Activated CD8-positive, alpha-beta memory T cell treated with anti-CD3 and anti-CD28 coated beads for 24 hours (primary cell): ENCODE results near the gene CYFIP1.

Experiments
- DNase-seq: peaks from one replicate; pipeline ENCODE4 v3.0.0-alpha.2; 2020

The CYFIP1 gene

GRCh38 chr15:22948056-22948455 is 32.1 kb downstream of the CYFIP1 start:
- no peak for DNase-seq

DNA sequence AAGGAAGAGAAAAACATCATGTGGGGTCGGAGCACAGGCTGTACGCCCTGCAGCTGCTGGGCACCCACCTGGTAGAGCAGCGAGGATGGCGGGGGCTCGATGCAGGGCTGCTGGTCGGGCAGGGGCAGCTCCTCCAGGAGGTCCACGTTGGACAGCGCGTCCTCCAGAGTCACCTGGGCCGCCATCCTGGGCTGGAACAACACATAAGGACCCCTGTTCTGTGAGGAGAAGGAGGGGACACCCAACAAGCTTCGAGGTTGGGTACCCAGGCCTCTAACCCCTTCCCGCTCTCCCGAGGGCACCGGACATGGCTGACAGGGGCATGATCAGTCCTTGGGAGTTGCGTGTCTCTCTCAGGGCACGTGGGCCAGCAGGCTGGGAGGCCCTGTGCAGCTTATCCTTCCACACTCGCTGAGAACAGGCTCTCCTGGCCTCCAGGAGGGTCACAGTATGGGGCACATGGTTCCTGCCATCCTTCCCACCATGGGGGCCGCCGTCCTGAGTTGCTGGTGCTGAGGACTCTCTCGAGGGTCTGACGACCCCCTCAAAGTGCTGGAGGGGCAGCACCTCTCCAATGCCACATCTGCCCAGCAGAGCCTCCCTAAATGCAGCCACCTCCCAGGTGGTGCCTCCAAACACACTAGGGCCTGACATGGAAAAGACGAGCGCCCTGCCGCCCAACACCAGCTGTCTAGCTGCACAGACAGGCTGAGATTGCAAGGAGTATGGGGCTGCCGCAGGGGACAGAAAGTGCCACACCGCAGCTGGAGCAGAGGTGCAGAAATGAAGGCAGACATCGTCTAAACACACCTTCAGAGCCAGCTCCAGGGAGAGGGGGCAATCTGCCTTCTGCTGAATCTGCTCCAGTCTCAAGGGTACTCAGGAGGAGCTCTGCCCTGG is 32.8 kb downstream of the CYFIP1 start:
- no peak for DNase-seq

DNA sequence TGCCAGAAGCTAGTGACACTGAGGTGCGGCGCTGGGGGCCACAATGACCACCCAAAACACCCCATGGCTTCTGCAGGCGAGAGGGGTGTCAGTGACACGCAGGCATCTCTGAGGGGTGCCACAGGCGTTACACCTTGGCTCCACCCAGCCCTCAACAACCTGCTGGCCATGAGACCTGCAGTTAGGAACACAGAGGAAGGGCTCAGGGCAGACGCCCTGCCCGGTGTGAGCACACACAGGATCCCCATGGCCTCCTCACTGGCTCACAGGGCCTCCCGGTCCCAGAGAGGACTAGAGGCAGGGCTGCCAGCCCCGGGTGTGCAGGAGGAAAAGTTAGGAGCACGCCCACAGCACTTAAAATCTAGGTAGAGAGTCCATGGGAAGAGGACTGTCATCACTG is 35.1 kb downstream of the CYFIP1 start:
- DNase-seq: no peak

- no peak for DNase-seq
Observed at GRCh38 chr15:22944651-22945050, 35.5 kb downstream of the CYFIP1 start.

DNA sequence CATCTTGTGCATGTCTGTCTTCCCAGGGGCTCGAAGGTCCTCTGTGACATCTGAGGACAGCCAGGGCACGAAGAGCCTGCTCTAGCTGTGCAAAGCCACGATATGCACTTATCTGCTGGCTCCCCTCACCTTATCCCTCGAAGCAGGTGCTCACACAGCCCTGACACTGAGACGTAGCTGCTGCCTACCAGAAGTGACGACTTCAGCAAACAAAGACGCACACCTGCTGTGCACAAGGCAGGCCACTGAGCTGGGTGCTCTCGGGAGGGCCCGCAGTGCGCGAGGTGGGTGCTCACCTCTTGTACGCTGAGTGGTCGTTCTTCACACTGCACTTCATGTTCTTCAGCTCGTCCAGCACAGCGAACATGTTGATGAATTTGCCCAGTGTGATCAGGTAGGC is 37.3 kb downstream of the CYFIP1 start:
- no peak for DNase-seq

- no peak for DNase-seq
Observed at GRCh38 chr15:22942306-22942855, 37.8 kb downstream of the CYFIP1 start.

DNA sequence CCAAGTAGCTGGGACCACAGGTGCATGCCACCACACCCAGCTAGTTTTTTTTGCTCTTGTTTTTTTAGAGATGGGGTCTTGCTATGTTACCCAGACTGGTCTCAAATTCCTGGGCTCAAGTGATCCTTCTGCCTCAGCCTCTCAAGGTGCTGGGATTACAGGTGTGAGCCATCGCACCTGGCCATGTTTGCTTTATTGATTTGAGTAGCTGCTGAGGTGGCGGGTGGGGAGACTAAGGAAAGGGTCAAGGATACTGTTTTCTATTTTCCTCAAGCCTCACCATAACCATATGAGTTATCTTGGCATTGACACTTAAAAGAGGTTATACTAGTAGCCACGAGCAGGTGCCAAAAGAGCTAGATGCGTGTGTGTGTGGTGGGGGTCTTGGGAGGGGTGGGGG is 39.0 kb downstream of the CYFIP1 start:
- no peak for DNase-seq

DNA sequence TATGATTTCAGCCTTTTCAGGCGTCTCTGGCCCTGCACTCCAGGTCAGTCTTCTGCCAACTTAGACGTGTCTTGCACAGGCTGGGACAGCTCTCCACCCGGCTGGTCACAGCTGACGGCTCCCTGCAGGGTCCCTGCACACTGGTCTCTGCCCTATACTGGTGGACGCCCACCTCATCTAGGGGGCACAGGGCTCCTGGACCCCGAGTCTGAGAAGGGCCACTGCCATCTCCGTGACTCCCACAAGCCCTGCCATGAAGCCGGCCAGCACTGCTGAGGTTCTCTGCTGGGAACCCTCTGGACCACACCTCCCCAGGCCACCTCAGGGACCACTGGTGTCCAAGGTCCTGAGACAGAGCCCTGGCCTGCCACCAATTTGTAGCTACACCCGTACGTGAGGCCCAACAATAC is 40.5 kb downstream of the CYFIP1 start:
- no peak for DNase-seq

- DNase-seq: no peak
Observed at GRCh38 chr15:22939051-22939450, 41.1 kb downstream of the CYFIP1 start.

DNA sequence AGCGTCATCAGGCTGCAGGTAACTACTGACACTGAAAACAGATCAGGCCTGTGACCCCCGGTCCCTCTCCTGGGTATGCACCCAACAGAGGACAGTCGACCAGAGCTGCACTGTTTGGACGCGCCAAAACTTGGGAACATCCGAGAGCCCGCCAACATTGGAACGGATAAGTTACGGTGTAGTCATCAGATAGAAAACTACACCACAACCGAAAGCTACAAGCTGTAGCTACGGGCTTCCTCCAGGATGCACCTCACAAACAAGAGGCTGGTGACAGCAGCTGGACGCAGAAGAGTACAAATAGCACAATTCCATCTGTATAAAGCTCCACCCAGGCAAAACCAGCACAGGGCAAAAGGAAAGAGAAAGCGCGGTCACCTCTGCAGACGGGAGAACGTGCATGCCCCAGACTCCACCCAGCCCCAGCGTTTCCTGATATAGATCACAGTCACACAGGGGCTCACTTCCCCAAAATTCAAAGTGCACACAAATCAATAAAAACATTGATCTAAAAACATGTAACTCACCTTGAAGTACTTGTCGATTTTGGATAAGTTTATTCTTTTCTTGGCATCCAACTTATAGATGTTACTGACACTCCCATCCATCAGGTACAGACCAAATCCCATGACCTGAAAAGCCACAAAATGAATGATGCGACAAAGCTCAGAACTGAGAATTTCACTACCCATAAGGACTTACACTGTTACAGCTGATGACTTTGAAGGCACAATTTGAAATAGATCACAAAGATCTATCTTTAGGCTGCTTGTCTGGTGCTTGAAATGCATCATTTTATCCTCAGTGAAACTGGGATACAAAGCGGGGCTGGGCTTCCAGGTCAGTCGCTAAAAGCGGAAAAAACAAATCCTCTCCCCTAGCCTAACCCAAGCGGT is 43.3 kb downstream of the CYFIP1 start:
- no peak for DNase-seq

- no peak for DNase-seq
Observed at GRCh38 chr15:22933641-22934061, 46.5 kb downstream of the CYFIP1 start.

DNA sequence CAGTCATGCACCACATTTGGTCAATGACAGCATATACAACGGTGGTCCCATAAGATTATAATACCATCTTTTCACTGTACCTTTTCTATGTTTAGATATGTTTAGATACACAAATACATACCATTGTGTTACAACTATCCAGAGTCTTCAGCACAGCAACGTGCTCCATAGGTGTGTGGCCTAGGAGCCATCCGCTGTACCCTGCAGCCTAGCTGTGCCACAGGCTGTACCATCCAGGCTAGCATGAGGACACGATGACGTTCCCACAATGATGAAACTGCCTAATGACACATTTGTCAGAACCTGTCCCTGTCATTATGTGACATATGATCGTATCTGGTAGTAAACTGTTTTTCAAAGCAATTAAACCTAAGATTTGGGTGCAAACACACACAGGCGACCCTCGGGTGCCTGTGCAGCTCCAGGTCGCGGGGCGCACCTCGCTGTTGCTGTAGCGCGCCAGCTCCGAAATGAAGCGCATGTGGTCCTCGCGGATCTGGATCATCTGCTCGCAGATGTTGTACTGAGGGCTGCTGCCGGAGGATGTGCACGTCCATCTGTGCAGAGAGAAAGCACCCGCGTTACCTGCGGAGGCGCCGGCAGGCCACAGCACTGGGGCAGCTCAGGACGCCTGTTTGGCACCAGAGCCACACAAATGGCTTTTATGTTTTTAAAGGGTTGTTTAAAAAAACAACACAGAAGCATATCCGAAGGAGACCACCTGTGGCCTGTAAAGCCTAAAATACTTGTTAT is 48.2 kb downstream of the CYFIP1 start:
- no peak for DNase-seq

DNA sequence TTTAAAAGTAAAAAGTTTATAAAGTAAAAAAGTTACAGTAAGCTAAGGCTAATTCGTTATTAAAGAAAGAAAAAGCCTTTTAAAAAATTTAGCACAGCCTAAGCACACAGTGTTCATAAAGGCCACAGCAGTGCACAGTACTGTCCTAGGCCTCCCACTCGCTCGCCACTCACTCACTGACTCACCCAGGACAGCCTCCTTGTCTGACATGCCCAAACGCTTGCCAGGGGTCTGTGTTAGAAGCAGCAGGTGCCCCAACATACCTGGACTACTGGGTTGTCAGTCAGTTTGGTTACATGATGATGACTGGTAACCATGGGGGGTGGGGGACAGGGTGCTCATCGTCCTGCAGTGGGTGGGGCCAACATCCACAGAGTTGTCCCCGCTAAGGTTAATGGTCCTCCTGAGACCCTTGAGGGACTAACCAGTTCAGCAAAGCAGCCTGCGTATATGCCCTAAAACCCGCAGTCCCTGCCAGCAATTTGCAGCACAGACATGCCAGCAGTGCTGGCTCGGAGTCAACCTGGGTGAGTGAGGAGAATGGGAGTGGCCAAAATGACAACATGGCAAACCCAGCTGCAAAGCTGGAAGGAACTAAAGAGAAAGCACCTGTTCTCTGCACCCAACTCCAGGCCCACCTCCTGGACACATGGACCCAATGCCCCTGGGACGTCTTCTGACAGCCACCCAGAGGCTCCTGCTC is 49.2 kb downstream of the CYFIP1 start:
- DNase-seq: no peak

GRCh38 chr15:22927761-22928160 is 52.4 kb downstream of the CYFIP1 start:
- no peak for DNase-seq

GRCh38 chr15:22925875-22926274 is 54.3 kb downstream of the CYFIP1 start:
- DNase-seq: no peak

DNA sequence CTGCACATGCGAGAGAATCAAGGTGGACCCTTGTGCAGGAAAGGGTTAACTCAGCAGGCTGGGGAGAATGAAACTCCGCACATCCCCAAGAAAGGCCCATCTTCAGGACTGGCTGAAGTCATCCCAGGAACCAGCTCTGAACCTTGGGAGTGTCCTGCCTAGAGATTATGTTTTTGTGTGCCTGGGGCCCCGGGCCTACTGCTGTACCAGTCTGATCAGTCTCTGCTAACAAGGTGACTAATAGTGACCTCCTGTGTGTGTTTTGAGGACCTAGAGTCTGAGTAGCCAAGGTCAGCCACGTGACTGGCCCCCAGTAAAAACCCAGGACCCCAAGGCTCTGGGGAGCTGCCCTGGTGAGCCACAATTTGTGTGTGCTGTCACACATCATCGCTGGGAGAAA is 58.2 kb downstream of the CYFIP1 start:
- DNase-seq: no peak

DNA sequence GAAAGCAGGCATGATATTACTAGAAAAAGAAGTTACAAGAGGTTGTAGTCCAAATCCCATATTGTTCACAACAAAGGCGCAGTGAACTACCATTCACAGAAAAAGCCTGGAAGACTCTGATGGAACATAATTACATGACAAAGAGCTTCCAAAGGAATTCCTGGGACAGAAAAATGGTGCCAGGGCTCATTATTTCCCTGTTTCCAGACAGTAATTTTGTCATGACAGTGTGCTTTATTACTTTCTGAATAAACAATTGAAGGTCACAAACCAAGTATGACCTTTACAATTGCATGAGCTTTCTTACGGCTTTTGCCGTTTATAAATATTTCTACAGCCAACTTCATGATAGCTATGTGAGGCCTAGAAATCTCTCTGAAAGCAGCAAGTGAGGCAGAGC is 61.0 kb downstream of the CYFIP1 start:
- no peak for DNase-seq

- DNase-seq: no peak
Observed at GRCh38 chr15:22918596-22919140, 61.5 kb downstream of the CYFIP1 start.

- DNase-seq: no peak
Observed at GRCh38 chr15:22918056-22918455, 62.1 kb downstream of the CYFIP1 start.

DNA sequence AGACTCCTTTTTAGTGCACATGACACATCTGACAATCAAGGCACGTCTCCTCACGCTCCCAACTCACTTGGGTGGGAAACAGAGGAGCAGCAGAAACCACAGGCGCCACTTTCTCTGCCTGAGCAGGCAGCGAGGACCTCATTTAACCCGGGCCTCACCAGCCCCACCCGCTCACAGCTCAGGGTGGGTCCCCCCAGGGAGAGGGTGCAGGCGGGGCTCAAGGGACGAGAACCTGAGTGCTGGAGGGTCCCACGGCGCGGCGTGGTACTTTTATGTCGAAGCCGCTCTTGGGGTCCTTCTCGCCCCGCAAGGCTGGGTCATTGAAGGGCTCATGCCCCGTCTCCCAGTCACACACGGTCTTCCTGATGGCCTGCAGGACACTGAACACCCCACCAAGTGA is 62.6 kb downstream of the CYFIP1 start:
- no peak for DNase-seq

DNA sequence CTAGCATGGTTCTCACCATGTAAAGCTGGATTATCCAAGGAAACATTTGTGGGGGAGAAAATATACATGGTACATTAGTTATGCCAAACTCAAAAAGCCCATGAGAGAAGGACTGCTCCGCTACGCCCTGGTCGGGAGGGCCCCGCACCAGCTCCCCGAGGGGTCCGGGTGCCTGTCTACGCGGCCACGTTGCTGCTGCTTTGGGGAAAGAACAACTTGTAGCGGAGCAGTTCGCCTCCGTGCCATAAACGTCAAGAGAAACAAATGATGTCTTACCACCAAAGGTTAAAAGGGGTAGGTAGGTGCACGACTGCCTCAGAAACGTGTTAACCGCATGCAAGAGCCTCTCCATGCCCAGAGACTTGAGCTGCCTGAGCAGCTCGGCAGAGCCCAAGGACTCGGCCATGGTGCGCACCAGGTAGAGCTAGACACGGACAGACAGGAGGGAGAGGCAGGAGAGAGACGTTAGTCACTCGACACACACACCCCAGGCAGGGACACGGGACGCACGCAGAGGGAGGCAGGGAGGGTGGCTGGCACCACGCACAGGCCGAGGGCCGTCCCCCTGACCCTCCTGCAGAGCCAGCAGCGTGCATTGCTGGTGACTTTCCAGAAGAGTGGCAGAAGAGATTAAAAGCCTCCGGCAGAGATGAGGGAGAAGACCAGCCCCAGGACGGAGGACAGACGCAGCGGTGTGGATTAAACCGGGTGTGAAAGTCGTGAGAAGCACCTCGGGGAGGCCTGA is 63.4 kb downstream of the CYFIP1 start:
- no peak for DNase-seq
